Activated T-cell treated with anti-CD3 and anti-CD28 coated beads, Interleukin-2, amount 50 U/mL, for 4 hours (primary cell): Measurements from ENCODE around the gene GDF15. TPM values are rescaled to one million over a fixed set of nuclear protein-coding genes. Genes with fewer than 3 reads are reported as not detected.

ENCODE experiments used
- ATAC-seq, 2 donors: fragments of 200-7000 bp; cut with Tn5 transposase; one replicate each; pipeline ENCODE4 v1.10.0; 2021
- DNase-seq: peaks from one replicate; pipeline ENCODE4 v3.0.0-alpha.2; 2020
- H3K27me3 Mint-ChIP-seq: one replicate; pipeline ENCODE4 v1.8.0; 2021; ENCODE audit warnings: low read depth, mixed read lengths
- H3K36me3 Mint-ChIP-seq: one replicate; pipeline ENCODE4 v1.8.0; 2022; ENCODE audit warnings: mixed read lengths; ENCODE audit not compliant: insufficient read depth
- H3K4me1 Mint-ChIP-seq: one replicate; pipeline ENCODE4 v1.8.0; 2021; ENCODE audit warnings: low read depth, mixed read lengths
- H3K4me3 Mint-ChIP-seq: one replicate; pipeline ENCODE4 v1.8.0; 2021; ENCODE audit warnings: mild to moderate bottlenecking, moderate library complexity, mixed read lengths
- H3K9me3 Mint-ChIP-seq: one replicate; pipeline ENCODE4 v1.8.0; 2021; ENCODE audit warnings: mixed read lengths
- total RNA-seq, 3 donors: library from RNA; stranded (reverse); gene quantifications; one replicate each; pipeline ENCODE4 v1.2.1, GENCODE V29; 2021

GDF15 gene
- total RNA-seq, 3 donors from 2014 or later = 0.53 to 0.71 (median 0.56) TPM

DNA sequence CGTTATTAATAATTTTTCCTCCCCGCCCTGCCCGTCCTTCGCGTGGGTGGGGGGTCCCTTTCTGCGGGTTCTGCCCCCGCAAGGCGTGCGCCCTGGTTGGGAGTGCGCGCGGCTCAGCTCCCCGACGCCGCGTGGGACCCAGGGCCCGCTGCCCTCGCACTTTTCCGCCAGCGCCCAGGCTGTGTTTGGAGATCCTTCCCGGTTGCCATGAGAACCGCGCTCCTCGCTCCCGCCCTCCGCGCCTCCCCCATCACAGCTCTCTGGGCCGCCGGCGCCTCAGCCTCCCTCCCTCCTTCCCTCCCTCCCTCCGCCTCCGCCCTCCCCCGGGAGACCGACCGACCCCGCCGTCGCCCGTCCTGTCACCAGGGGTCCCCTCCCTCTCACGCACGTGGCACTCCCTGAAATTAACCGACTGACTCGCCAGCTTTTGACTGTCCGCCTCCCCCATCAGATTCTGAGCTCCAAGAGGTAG lies 30.9 kb downstream of the GDF15 start:
- Mint-ChIP-seq H3K9me3 (no peaks in the 10 kb centered on the region), H3K27me3 (peaks cover 22% of the 10 kb centered on the region), H3K4me3 (peak overlapping the region; percentile 73), H3K4me1 (peaks cover 52% of the 10 kb centered on the region), H3K36me3 (no peaks in the 10 kb centered on the region)
- ATAC-seq (peak; percentile 6 to 8), DNase-seq (peak; percentile 49)

- H3K4me3 Mint-ChIP-seq = peak overlapping the region; percentile 78
- H3K36me3 Mint-ChIP-seq = no peaks in the 10 kb centered on the region
- DNase-seq = no peak
- no peak for ATAC-seq
- H3K4me1 Mint-ChIP-seq = peaks cover 58% of the 10 kb centered on the region
- peaks cover 22% of the 10 kb centered on the region for H3K27me3 Mint-ChIP-seq
- no peaks in the 10 kb centered on the region for H3K9me3 Mint-ChIP-seq
Measured at GRCh38 chr19:18417250-18418028, 31.5 kb downstream of the GDF15 start.

GRCh38 chr19:18418029-18418482 lies 32.1 kb downstream of the GDF15 start:
- Mint-ChIP-seq H3K4me1 (peaks cover 64% of the 10 kb centered on the region), H3K9me3 (no peaks in the 10 kb centered on the region), H3K36me3 (no peaks in the 10 kb centered on the region), H3K4me3 (peak overlapping the region; percentile 78), H3K27me3 (peaks cover 16% of the 10 kb centered on the region)
- no peak for ATAC-seq
- DNase-seq = no peak

- peaks cover 70% of the 10 kb centered on the region for H3K4me1 Mint-ChIP-seq
- peak overlapping the region; percentile 78 for H3K4me3 Mint-ChIP-seq
- DNase-seq (no peak), ATAC-seq (peak; percentile 25 to 27)
- H3K27me3 Mint-ChIP-seq = peaks cover 16% of the 10 kb centered on the region
- H3K36me3 Mint-ChIP-seq = no peaks in the 10 kb centered on the region
- H3K9me3 Mint-ChIP-seq = no peaks in the 10 kb centered on the region
Measured at GRCh38 chr19:18418483-18419194, 32.7 kb downstream of the GDF15 start.

DNA sequence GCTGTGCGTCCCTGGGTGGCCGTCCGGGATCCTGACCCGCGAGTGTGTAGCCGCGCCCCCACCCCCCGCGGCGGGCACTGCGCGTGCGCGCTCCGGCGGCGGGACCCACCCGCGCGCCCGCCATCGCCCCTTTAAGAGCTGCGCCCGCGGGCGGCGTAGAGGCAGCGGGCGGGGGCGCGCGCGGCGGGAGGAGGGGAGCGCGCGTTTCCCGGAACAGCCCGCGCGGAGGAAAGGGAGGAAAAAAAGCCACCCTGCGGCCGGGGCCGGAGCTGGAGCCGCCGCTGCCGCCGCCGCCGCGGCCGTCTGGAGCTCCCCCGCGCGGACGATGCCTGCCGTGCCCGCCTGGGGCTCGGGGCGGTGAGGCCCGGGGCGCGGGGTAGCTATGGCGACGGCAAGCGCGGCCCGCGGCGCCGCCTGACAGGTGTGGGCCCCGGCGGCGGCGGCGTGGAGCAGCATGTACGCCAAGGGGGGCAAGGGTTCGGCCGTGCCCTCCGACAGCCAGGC lies 33.3 kb downstream of the GDF15 start, which contains the start of gene SSBP4:
TSS of gene SSBP4 (plus strand) at position 204 of the 504 bp plus-strand sequence. CDS start at position 455, 251 bp downstream.
- Mint-ChIP-seq H3K4me1 (peaks cover 72% of the 10 kb centered on the region), H3K9me3 (no peaks in the 10 kb centered on the region), H3K27me3 (peaks cover 14% of the 10 kb centered on the region), H3K4me3 (peak within 1 kb of the TSS; percentile 91), H3K36me3 (no peaks in the 10 kb centered on the region)
- ATAC-seq = peak; percentile 67
- DNase-seq = peak; percentile 54

GRCh38 chr19:18419699-18420460 lies 33.9 kb downstream of the GDF15 start:
- H3K9me3 Mint-ChIP-seq = no peaks in the 10 kb centered on the region
- DNase-seq = no peak
- H3K27me3 Mint-ChIP-seq = peaks cover 10% of the 10 kb centered on the region
- no peaks in the 10 kb centered on the region for H3K36me3 Mint-ChIP-seq
- H3K4me1 Mint-ChIP-seq = peaks cover 72% of the 10 kb centered on the region
- H3K4me3 Mint-ChIP-seq = peak overlapping the region; percentile 91
- peak; percentile 32 to 40 for ATAC-seq

- H3K4me1 Mint-ChIP-seq = peaks cover 74% of the 10 kb centered on the region
- DNase-seq (no peak), ATAC-seq (no peak)
- H3K27me3 Mint-ChIP-seq = peaks cover 7% of the 10 kb centered on the region
- peak overlapping the region; percentile 91 for H3K4me3 Mint-ChIP-seq
- no peaks in the 10 kb centered on the region for H3K9me3 Mint-ChIP-seq
- H3K36me3 Mint-ChIP-seq = no peaks in the 10 kb centered on the region
Measured at GRCh38 chr19:18420930-18421329, 35.0 kb downstream of the GDF15 start.

- Mint-ChIP-seq H3K9me3 (no peaks in the 10 kb centered on the region), H3K4me1 (peaks cover 72% of the 10 kb centered on the region), H3K4me3 (peak overlapping the region; percentile 91), H3K27me3 (peaks cover 3% of the 10 kb centered on the region), H3K36me3 (no peaks in the 10 kb centered on the region)
- DNase-seq = no peak
- ATAC-seq = no peak
Measured at GRCh38 chr19:18421371-18421959, 35.5 kb downstream of the GDF15 start.

GRCh38 chr19:18422530-18423191 lies 36.7 kb downstream of the GDF15 start:
- no peak for ATAC-seq
- no peak for DNase-seq
- peak overlapping the region; percentile 91 for H3K4me3 Mint-ChIP-seq
- peaks cover 64% of the 10 kb centered on the region for H3K4me1 Mint-ChIP-seq
- no peaks in the 10 kb centered on the region for H3K36me3 Mint-ChIP-seq
- no peaks in the 10 kb centered on the region for H3K27me3 Mint-ChIP-seq
- no peaks in the 10 kb centered on the region for H3K9me3 Mint-ChIP-seq

GRCh38 chr19:18423258-18424020 lies 37.5 kb downstream of the GDF15 start:
- ATAC-seq = no peak
- Mint-ChIP-seq H3K27me3 (no peaks in the 10 kb centered on the region), H3K4me1 (peaks cover 59% of the 10 kb centered on the region), H3K4me3 (no peak overlapping the region), H3K9me3 (no peaks in the 10 kb centered on the region), H3K36me3 (no peaks in the 10 kb centered on the region)
- no peak for DNase-seq

GRCh38 chr19:18424122-18424889 lies 38.3 kb downstream of the GDF15 start:
- no peaks in the 10 kb centered on the region for H3K9me3 Mint-ChIP-seq
- H3K4me3 Mint-ChIP-seq = no peak overlapping the region
- H3K27me3 Mint-ChIP-seq = no peaks in the 10 kb centered on the region
- peaks cover 54% of the 10 kb centered on the region for H3K4me1 Mint-ChIP-seq
- ATAC-seq (no peak), DNase-seq (no peak)
- H3K36me3 Mint-ChIP-seq = no peaks in the 10 kb centered on the region

GRCh38 chr19:18424890-18425514 lies 39.0 kb downstream of the GDF15 start:
- no peak for ATAC-seq
- DNase-seq = no peak
- H3K36me3 Mint-ChIP-seq = no peaks in the 10 kb centered on the region
- no peaks in the 10 kb centered on the region for H3K27me3 Mint-ChIP-seq
- no peak overlapping the region for H3K4me3 Mint-ChIP-seq
- H3K4me1 Mint-ChIP-seq = peaks cover 58% of the 10 kb centered on the region
- no peaks in the 10 kb centered on the region for H3K9me3 Mint-ChIP-seq
